ENCODE data around the gene DYNLT2.

DNA sequence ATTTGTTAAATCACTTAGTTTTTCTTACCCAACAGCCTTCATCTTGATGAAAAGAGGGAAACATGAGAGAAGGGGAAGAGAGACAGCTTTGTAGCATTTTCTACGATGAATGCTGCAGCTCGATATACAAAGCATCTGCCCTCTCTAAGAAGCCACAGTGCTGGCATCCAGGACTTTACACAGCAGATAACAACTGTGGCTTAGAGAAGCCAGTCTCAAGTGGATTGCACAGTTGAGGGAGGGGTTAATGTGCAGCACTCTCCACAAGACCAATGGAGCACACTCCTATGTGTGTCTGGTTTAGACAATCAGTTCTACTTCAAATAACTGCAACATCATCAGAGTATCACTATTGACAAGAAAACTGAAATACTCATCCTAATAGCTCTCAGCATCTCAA lies 43.6 kb downstream of the DYNLT2 start:
- TF ChIP-seq, protein P1, sequence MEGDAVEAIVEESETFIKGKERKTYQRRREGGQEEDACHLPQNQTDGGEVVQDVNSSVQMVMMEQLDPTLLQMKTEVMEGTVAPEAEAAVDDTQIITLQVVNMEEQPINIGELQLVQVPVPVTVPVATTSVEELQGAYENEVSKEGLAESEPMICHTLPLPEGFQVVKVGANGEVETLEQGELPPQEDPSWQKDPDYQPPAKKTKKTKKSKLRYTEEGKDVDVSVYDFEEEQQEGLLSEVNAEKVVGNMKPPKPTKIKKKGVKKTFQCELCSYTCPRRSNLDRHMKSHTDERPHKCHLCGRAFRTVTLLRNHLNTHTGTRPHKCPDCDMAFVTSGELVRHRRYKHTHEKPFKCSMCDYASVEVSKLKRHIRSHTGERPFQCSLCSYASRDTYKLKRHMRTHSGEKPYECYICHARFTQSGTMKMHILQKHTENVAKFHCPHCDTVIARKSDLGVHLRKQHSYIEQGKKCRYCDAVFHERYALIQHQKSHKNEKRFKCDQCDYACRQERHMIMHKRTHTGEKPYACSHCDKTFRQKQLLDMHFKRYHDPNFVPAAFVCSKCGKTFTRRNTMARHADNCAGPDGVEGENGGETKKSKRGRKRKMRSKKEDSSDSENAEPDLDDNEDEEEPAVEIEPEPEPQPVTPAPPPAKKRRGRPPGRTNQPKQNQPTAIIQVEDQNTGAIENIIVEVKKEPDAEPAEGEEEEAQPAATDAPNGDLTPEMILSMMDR (IDR thresholded peaks at IDR 0.05): no peak
- no peak for TF ChIP-seq POLR2A (IDR thresholded peaks at IDR 0.05)

Measured in esophagus squamous epithelium (tissue), 4 donors.